K562 (cell line): ENCODE results near the gene CAPN8. TPM values are rescaled to one million over a fixed set of nuclear protein-coding genes. Genes with fewer than 3 reads are reported as not detected.

ENCODE experiments used
- CEBPB ChIP-seq: fragments of 450-650 bp; IDR thresholded peaks from 2 replicates; pipeline ENCODE4 v1.6.1; 2016; ENCODE audit warnings: missing genetic modification characterization, missing compliant biosample characterization
- CEBPZ ChIP-seq: fragments of 150-350 bp; IDR thresholded peaks from 2 replicates; pipeline ENCODE4 v1.6.1; 2014; ENCODE audit warnings: low read depth, mild to moderate bottlenecking, low read length, borderline replicate concordance
- CLOCK ChIP-seq: fragments of 250-450 bp; sonication (Bioruptor Pico); IDR thresholded peaks from 2 replicates; pipeline ENCODE4 v1.4.0; 2020; ENCODE audit warnings: mild to moderate bottlenecking, moderate library complexity, borderline replicate concordance
- DMBX1 ChIP-seq: fragments of 250-450 bp; sonication (Bioruptor Pico); IDR thresholded peaks from 2 replicates; pipeline ENCODE4 v1.8.0; 2022; ENCODE audit warnings: inconsistent platforms, mild to moderate bottlenecking, moderate library complexity, borderline replicate concordance
- KAT2B ChIP-seq: IDR thresholded peaks from one replicate; pipeline ENCODE4 v1.6.1; 2012; ENCODE audit warnings: low read depth, mild to moderate bottlenecking, control low read depth, inconsistent platforms, low read length, moderate library complexity
- LEF1 ChIP-seq: fragments of 450-650 bp; IDR thresholded peaks from 2 replicates; pipeline ENCODE4 v1.6.1; 2016; ENCODE audit warnings: mild to moderate bottlenecking
- PHF8 ChIP-seq: fragments of 200-600 bp; sonication (generic); IDR thresholded peaks from 2 replicates; pipeline ENCODE4 v1.6.1; 2012; ENCODE audit warnings: mixed run types, mild to moderate bottlenecking, inconsistent platforms, low read length, moderate library complexity, borderline replicate concordance
- PML ChIP-seq: IDR thresholded peaks from 2 replicates; pipeline ENCODE4 v1.6.1; 2012; ENCODE audit warnings: low read length, inconsistent platforms
- TAF7 ChIP-seq: fragments of 450-650 bp; IDR thresholded peaks from 2 replicates; pipeline ENCODE4 v1.6.1; 2016; ENCODE audit warnings: missing genetic modification characterization, missing compliant biosample characterization
- ZNF445 ChIP-seq: fragments of 250-450 bp; sonication (Bioruptor Pico); IDR thresholded peaks from 2 replicates; pipeline ENCODE4 v1.4.0; 2020; ENCODE audit warnings: low read depth, mild to moderate bottlenecking, moderate library complexity
- polyA plus RNA-seq, 8 experiments: library from polyadenylated mRNA; depleted of rRNA in 4 of 8; stranded (reverse) in 5 of 8; unstranded in 3 of 8; fragments of >200 nt; fragmentation: Nextera tagmentation in 2 of 8; fragmentation: Illumina TruSeq in 1 of 8; extraction: Ambion mirVana in 2 of 8; extraction: Trizol in 1 of 8; gene quantifications; 2 replicates each; pipeline versions ENCODE4 v1.2.1 to v1.2.3, GENCODE V29; 2011 to 2014; ENCODE audit warnings: inconsistent platforms in 1 of 8, missing spikeins in 1 of 8
- small RNA-seq: library from RNA; depleted of rRNA; stranded (forward); fragments of <200 nt; gene quantifications from one replicate; pipeline ENCODE3, GENCODE V24; 2014
- total RNA-seq, 7 experiments: library from RNA; depleted of rRNA in 6 of 7; stranded (reverse); fragments of >200 nt in 6 of 7; fragmentation: Illumina TruSeq in 2 of 7; extraction: Trizol in 2 of 7; gene quantifications; 2 replicates each; pipeline versions ENCODE4 v1.2.1 to v1.2.3, GENCODE V29; 2011 to 2021; ENCODE audit warnings: low replicate concordance in 1 of 7

The CAPN8 gene
- total and polyA plus RNA-seq, 9 of the 15 experiments (the other 6 are each of a cell fraction or from before 2014, with no cell fraction given), result 0.06 TPM; not detected in 8

GRCh38 chr1:223492044-223492443 is 173.5 kb downstream of the CAPN8 start (continued):
- no peak for TF ChIP-seq CLOCK
- no peak for TF ChIP-seq PHF8
- no peak for TF ChIP-seq ZNF445 (CRISPR knock-in tag)
- no peak for TF ChIP-seq KAT2B
- TF ChIP-seq CEBPZ, result no peak
- TF ChIP-seq LEF1, result no peak
- no peak for TF ChIP-seq CEBPB (tag)
- no peak for TF ChIP-seq TAF7 (tag)
- TF ChIP-seq DMBX1 (CRISPR knock-in tag), result no peak
- no peak for TF ChIP-seq PML

Small RNA genes within 50 kb of the gene (small RNA-seq; reads per million reads assigned to genes)
- not detected for gene RNU6-1248P
- not detected for gene SNRPEP10

Other genes starting within 250 kb of the CAPN8 start
- 116 and 157 TPM in 2 replicates for gene CAPN2, start 46.8 kb upstream of the CAPN8 start, total RNA-seq (2014; rRNA removed)
- gene CAPN2, start 46.8 kb upstream of the CAPN8 start, total RNA-seq (2014; rRNA removed; fragmentation: Illumina TruSeq; extraction: Trizol), result 80.4 and 84.2 TPM in 2 replicates
- gene CAPN2, start 46.8 kb upstream of the CAPN8 start, total RNA-seq (2015; rRNA removed; fragmentation: Illumina TruSeq; extraction: Trizol), result 86.8 and 87.7 TPM in 2 replicates
- gene CAPN2, start 46.8 kb upstream of the CAPN8 start, total RNA-seq (2021), result 94.8 and 101 TPM in 2 replicates
- gene CAPN2, start 46.8 kb upstream of the CAPN8 start, polyA plus RNA-seq (2011; rRNA removed), result 113 and 120 TPM in 2 replicates
- gene CAPN2, start 46.8 kb upstream of the CAPN8 start, polyA plus RNA-seq (2014; fragmentation: Illumina TruSeq; extraction: Trizol), result 92.6 and 102 TPM in 2 replicates
- 10 to 100 TPM; 24.6 to 28.5 TPM for gene CAPN2, start 46.8 kb upstream of the CAPN8 start, polyA plus RNA-seq (2014; fragmentation: Nextera tagmentation; extraction: Ambion mirVana)
- 106 and 124 TPM in 2 replicates for gene CAPN2, start 46.8 kb upstream of the CAPN8 start, polyA plus RNA-seq (2014; rRNA removed)
- 40.1 and 43.1 TPM in 2 replicates for gene TP53BP2, start 180.2 kb upstream of the CAPN8 start, total RNA-seq (2014; rRNA removed)
- gene TP53BP2, start 180.2 kb upstream of the CAPN8 start, total RNA-seq (2014; rRNA removed; fragmentation: Illumina TruSeq; extraction: Trizol), result 50.4 and 50.6 TPM in 2 replicates
- 51.9 and 55.1 TPM in 2 replicates for gene TP53BP2, start 180.2 kb upstream of the CAPN8 start, total RNA-seq (2015; rRNA removed; fragmentation: Illumina TruSeq; extraction: Trizol)
- gene TP53BP2, start 180.2 kb upstream of the CAPN8 start, total RNA-seq (2021), result 54.3 and 69.6 TPM in 2 replicates
- 30.0 and 37.5 TPM in 2 replicates for gene TP53BP2, start 180.2 kb upstream of the CAPN8 start, polyA plus RNA-seq (2011; rRNA removed)
- gene TP53BP2, start 180.2 kb upstream of the CAPN8 start, polyA plus RNA-seq (2014; fragmentation: Illumina TruSeq; extraction: Trizol), result 47.5 and 55.6 TPM in 2 replicates
- gene TP53BP2, start 180.2 kb upstream of the CAPN8 start, polyA plus RNA-seq (2014; fragmentation: Nextera tagmentation; extraction: Ambion mirVana), result 10 to 100 TPM; 17.0 to 20.7 TPM
- 39.2 and 39.6 TPM in 2 replicates for gene TP53BP2, start 180.2 kb upstream of the CAPN8 start, polyA plus RNA-seq (2014; rRNA removed)